ENCODE data around the gene BRCA1.

GRCh38 chr17:43074869-43075268, 50.3 kb downstream of the BRCA1 start:
- TF ChIP-seq POLR2A (IDR thresholded peaks at IDR 0.05), result no peak
- TF ChIP-seq CTCF (IDR thresholded peaks at IDR 0.05), result no peak
